HG03045 (cell line): Measurements from ENCODE around the gene MTR.

Source experiments
- ATAC-seq: cut with Tn5 transposase; IDR thresholded peaks from one replicate; pipeline ENCODE4 v1.9.1; 2021; ENCODE audit warnings: mild to moderate bottlenecking, moderate library complexity; ENCODE audit not compliant: unreplicated experiment

MTR gene

DNA sequence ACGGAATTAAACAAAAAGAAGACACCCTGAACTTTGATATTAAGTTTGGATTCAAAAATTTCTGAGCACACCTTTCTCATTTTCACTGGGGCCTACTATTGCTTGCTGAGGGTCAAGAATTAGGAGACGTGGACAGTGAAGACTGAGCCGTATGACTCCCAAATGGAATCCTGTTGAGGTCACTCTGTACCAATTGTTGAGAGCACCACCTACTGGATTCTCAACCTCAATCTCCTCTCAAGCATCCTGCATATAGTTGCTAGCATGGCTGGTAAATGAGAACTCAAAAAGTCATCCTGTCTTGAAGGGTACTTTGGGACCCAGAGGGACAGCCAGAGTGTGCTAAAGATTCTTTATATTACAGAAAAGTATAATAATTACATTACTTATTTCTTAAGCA lies 20.2 kb upstream of the MTR start:
- ATAC-seq, result no peak

DNA sequence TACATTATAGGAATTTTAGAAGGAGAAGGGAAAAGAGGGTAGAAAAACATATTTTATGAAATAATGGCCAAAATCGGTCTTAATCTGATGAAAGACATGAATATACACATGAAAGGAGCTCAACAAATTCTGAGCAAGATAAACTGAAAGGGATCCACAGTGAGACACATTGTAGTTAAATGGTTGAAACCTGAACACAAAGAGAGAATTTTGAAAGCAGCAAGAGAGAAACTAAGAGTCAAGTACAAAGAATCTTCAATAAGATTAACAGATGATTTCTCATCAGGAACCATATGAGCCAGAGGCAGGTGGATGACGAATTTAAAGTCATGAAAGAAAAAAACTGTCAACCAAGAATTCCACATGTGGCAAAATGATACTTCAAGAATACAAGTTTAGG lies 15.8 kb upstream of the MTR start:
- no peak for ATAC-seq

- ATAC-seq, result no peak
Observed at GRCh38 chr1:236785477-236785876, 9.6 kb upstream of the MTR start.

- no peak for ATAC-seq
Observed at GRCh38 chr1:236786453-236786852, 8.6 kb upstream of the MTR start.

DNA sequence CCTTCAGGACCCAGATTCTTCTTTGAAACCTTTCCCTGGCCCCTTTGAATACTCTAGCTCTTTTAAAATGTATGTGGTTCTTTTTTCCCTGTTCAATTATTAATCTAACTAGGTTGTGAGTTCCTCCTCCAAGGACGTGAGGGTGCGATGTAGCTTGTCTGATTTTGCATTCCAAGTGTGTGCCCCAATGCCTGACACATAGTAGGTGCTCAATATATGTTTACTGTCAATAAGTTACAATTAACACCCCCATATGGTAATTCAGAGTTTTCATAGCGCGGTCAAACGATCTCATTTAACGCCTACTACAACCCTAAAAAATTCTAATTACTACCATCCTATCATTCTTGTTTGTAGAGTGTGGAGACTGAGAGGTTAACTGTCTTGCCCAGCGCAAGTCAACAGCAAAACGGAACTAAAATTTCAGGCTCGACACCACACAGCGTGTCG lies 482 bp upstream of the MTR start:
- no peak for ATAC-seq

DNA sequence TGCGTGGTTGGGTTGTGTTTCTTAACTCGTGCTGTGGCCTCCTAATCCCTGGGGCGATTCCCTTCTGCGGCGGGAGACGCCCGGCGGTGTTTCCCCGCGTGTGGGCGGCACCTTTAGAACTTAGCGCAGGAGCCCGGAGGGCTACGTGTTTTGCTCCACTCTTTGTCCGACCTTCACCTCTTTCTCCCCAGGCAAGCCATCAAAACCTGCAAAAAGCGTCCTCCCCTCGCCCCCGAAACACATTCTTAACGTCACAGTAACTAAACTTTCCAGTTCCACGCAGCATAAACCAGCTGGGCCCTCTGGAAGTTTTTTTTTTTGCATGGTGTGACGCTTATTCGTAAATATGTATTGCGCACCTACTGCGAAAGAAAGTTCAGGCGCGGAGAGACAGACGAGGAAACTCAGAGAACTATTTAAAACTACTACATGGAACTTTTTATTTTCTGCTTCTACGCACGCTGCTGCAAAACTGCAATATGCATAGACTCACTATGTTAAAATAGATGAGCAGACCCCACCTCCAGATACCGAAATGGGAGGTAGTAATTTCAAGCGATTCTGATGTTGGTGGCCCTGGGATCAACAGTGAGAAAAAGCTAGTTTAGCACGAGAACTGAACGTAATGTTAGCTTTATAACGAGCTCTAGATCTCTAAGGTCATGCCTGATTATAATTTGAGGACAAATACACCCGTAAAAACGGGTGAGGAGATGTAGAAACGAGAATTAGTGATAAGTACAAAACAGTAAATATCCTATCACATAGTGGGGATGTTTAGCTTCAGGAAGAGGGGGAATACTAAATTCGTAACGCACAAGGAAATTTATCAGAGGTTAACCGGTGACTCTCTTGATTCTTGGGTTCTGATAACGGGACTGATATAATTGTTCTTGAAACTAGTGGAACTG lies 920 bp downstream of the MTR start:
- peak; percentile 37 for ATAC-seq

DNA sequence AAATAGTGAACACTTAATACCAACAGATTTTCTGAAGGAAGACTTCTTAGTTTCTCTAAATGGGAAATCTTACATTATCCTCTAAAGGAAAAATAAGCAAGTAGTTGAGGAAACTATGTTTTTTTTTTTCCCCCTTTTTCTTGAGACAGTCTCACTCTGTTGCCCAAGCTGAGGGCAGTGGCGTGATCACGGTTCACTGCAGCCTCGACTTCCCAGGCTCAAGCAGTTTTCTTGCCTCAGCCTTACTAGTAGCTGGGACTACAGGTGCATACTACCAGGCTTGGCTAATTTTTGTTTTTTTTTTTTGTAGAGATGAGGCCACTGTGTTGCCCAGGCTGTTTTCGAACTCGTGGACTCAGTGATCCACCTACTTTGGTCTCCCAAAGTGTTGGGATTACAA lies 3.9 kb downstream of the MTR start:
- ATAC-seq, result no peak

DNA sequence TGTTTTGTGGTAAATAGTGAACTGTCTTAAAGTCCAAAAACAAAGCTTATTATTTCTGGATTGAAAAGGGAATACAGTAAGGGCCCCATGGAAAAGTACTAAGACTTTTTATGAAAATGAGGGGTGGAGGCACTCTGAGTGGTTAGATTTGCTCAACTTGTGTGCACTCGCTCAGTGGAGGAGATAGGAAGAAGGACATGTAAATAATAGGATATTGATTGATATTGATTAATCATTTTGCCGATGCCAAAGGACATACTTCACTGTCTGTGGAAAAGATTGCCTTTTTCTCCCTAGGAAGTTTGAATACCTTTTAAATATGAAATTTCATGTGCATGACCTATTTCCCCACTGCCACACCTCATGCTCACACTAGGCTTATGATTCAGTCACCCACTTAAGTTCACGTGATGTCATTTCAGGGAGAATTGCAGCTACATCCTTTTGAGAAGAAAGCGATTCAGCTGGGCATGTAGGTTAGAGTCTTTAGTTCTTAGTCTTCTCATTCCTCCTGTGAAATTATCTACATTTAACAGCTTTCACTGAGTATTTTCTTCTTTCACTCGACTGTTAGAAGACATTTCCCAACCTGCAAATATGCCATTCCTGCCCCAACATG lies 5.0 kb downstream of the MTR start:
- ATAC-seq, result no peak

GRCh38 chr1:236800623-236801022 lies 5.5 kb downstream of the MTR start:
- no peak for ATAC-seq

DNA sequence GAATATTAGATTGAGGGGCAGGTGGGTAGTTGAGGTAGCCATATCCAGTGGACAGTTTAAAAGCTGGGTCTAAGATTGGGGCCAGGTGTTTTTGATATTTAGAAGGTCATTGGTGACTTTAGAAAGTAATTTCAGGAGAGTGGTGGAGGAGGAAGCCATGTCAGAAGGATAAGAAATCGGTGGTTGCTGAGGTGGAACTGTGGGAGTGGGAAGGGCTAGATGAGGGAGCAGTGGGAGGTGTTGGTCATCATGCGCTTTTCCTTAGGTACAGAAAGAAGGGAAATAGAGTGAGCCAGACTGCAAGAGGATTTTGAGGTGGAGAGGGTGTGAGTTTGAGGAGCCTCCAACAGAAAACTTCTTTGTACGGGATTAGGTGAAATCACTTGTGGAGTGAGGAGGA lies 7.2 kb downstream of the MTR start:
- no peak for ATAC-seq

DNA sequence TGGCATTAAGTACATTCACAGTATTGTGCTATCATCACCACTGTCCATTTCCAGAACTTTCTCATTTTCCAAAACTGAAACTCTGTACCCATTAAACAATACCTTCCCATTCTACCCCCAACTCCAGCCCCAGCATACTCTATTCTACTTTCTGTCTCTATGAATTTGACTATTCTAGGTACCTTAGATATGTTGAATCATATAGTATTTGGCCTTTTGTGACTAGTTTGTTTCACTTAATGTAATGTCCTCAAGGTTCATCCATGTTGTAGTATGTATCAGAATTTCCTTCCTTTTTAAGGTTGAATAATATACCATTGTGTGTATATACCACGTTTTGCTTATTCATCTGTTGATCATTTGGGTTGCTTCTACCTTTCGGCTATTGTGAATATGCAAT lies 11.5 kb downstream of the MTR start:
- no peak for ATAC-seq

- ATAC-seq, result no peak
Observed at GRCh38 chr1:236808005-236808404, 12.9 kb downstream of the MTR start.

GRCh38 chr1:236808564-236809130 lies 13.6 kb downstream of the MTR start:
- ATAC-seq, result no peak

DNA sequence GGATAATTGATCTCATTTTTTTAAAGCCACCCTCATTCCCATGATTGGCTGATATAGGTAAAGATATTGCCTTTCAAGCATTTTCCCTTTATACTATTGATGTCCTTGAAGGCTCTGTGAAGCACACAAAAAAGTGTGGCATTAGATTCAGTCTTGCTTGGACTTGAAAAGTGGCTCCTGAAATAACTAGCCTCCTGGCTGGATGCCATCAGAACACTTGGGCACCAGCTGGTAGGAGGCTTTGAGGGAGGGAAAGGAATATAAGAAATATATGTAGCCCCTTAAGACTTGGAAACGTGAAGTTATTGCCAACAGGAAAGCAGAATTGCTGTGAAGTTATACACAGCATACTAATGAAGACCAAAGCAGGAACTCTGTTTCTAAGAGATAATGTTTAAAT lies 14.1 kb downstream of the MTR start:
- ATAC-seq, result no peak

DNA sequence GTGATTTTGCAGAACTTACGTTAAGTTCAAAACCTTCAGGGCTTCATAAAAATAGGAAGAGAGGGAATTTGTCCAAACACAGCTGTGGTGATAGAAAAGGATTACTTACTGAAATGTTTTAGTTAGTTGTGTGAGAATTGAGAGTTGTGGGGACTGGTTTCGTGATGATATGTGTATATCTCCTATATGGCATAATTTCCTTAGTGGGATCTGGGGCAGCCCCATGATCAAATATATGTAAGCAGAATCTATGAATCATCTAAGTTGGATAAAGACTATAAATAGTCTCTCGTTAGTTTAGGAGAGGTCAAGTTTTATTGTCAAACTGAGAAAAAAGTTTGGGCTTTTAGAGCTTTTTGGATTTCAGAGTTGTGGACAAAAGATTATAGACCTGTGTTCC lies 14.9 kb downstream of the MTR start:
- no peak for ATAC-seq

GRCh38 chr1:236812334-236813030 lies 17.4 kb downstream of the MTR start:
- ATAC-seq, result no peak

DNA sequence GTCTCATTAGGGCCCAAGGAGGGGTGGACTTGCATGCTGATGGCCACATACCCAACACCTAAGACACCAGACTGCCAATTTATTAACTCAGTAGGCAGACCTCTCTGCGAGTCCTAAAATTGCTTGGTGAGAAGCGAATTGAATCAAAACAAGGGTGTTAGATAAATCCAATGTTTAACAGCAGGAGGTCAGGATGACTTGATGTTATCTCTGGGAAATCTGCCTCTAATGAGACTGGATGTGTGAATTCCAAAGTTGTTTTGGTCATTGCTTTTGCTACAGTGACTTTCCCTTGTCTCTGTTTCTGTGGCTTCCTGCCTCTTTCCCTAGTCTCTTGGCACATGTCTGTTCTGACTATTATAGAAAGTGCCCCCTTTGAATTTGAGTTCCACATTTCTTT lies 20.8 kb downstream of the MTR start:
- ATAC-seq, result no peak

- ATAC-seq, result no peak
Observed at GRCh38 chr1:236819856-236820255, 24.8 kb downstream of the MTR start.

- ATAC-seq, result no peak
Observed at GRCh38 chr1:236821091-236821627, 26.1 kb downstream of the MTR start.

DNA sequence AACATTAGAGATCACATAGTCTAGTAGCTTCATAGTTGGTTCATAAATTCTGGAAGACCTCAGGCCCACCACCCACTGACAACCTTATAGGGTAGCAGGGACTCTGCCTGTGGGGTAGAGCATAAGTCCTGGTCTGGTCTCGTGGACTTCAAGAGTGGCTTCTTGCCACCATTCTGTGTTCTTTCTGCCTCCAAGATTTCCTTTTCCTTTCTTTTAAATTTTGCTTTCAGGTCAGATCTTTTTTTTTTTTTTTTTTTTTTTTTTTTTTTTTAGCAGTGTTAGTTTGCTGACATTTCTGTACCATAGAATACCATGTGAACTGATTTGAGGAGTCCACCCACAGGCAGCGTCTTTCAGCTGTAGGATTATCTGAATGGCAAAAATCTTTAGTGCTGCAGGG lies 28.5 kb downstream of the MTR start:
- ATAC-seq, result no peak

- ATAC-seq, result no peak
Observed at GRCh38 chr1:236829085-236829484, 34.0 kb downstream of the MTR start.
